ENCODE data around the gene MMP11.

Gene MMP11

GRCh38 chr22:23833017-23833751 lies 60.5 kb downstream of the MMP11 start:
- DNase-seq: no peak
